Fibroblast of villous mesenchyme (primary cell): ENCODE data around the gene PHF2. TPM values are rescaled to one million over a fixed set of nuclear protein-coding genes. Genes with fewer than 3 reads are reported as not detected.

ENCODE experiments used
- DNase-seq: peaks from one replicate; pipeline ENCODE4 v3.0.0-alpha.2; 2010; ENCODE audit warnings: low read depth
- H3K4me3 ChIP-seq: 2 replicates; pipeline ENCODE4 v1.5.1; 2011; ENCODE audit warnings: low read depth, mild to moderate bottlenecking, low read length
- CTCF ChIP-seq: IDR thresholded peaks from 2 replicates; pipeline ENCODE4 v1.5.1; 2012; ENCODE audit warnings: low read depth, mild to moderate bottlenecking, low read length; ENCODE audit not compliant: insufficient read depth
- total RNA-seq: library from RNA; depleted of rRNA; stranded (reverse); fragments of >200 nt; gene quantifications from 2 replicates; pipeline ENCODE4 v1.2.3, GENCODE V29; 2012

PHF2 gene
- total RNA-seq, 1 donor, result 15.5 TPM

- TF ChIP-seq CTCF, result no peak
- DNase-seq, result peak; percentile 40
- no peak overlapping the region for H3K4me3 ChIP-seq
Observed at GRCh38 chr9:93594041-93594756, 17.8 kb downstream of the PHF2 start.

GRCh38 chr9:93595461-93595860 lies 19.1 kb downstream of the PHF2 start:
- TF ChIP-seq CTCF, result no peak
- no peak overlapping the region for H3K4me3 ChIP-seq
- no peak for DNase-seq

- no peak for TF ChIP-seq CTCF
- H3K4me3 ChIP-seq, result no peak overlapping the region
- DNase-seq, result no peak
Observed at GRCh38 chr9:93595861-93596365, 19.5 kb downstream of the PHF2 start.

- H3K4me3 ChIP-seq, result no peak overlapping the region
- no peak for DNase-seq
- no peak for TF ChIP-seq CTCF
Observed at GRCh38 chr9:93596399-93596798, 20.0 kb downstream of the PHF2 start.

GRCh38 chr9:93597142-93597706 lies 20.8 kb downstream of the PHF2 start:
- H3K4me3 ChIP-seq, result no peak overlapping the region
- TF ChIP-seq CTCF, result no peak
- DNase-seq, result no peak

- no peak for DNase-seq
- TF ChIP-seq CTCF, result no peak
- no peak overlapping the region for H3K4me3 ChIP-seq
Observed at GRCh38 chr9:93597871-93598646, 21.7 kb downstream of the PHF2 start.
